Measurements from ENCODE around the gene SOX1. TPM values are rescaled to one million over a fixed set of nuclear protein-coding genes. Genes with fewer than 3 reads are reported as not detected.

SOX1 gene
- total RNA-seq, 1 donor from 2014 or later: 3.3 TPM

DNA sequence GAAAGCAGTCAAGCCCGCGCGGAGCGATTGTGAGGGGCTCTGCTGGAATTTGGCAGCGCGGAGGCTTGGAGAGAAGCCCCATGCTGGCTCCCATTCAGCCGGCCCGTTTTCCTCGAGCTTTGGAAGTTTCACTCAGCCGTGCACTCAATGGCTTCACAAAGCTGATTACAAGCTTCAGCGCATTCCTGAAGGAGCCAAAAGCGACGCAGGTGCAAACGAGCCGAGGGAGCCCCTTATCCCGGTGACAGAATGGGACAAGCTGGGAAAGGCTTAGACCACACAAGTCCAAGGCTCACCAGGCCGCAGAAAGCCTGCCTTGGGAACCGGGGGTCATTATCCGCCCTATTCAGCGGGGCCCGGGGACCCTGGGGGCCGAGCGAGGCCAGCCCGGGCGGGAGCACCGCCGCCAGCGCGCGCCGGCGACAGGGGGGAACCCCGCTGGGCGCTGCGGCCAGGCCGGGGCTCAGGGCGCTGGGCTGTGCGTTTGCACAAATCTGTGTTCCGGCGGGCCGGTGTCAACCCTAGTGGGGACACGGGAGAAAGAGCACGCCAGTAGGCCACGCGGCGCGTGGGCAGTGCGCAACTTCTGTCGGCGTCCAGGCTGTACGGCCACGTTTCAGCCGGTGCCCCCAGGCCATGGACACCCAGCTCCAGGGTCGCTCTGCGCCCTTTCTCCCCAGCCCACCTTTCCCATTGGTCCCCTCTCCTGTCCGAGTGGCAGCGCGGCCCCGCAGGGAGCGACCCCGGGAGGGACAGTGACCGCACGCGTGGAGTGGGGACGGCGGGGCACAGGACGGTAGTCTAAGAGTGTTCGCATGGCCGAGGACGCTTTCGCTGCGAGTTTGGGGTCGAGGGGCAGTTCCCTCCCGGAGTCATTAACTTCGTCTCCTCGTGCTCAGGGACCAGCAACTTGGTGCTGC, 37.3 kb downstream of the SOX1 start:
- Histone ChIP-seq H3K9me3 (ENCODE audit: low read depth) (no peaks in the 10 kb centered on the region), H3K27me3 (peaks cover 58% of the 10 kb centered on the region), H3K4me2 (peak overlapping the region; percentile 95), H3F3A (ENCODE audit: low read depth) (peaks cover 54% of the 10 kb centered on the region), H3K27ac (peak overlapping the region; percentile 100), H3K36me3 (no peaks in the 10 kb centered on the region), H3K9ac (no peak overlapping the region), H3K4me1 (peaks cover 65% of the 10 kb centered on the region), H3K79me2 (ENCODE audit: low read depth) (no peaks in the 10 kb centered on the region), H3K4me3 (peak overlapping the region; percentile 55), H2AFZ (replicated peaks) (no peak overlapping the region), H4K20me1 (ENCODE audit: low read depth) (no peaks in the 10 kb centered on the region)
- peaks cover 16% of the 10 kb centered on the region for H3K27me3 Mint-ChIP-seq (ENCODE audit: insufficient read depth, low read depth)
- H3K4me3 Mint-ChIP-seq: peak overlapping the region; percentile 88
- peak; percentile 99 for DNase-seq (ENCODE audit: low spot score)
- H3K4me1 Mint-ChIP-seq: peaks cover 70% of the 10 kb centered on the region
- peaks cover 3% of the 10 kb centered on the region for H3K9me3 Mint-ChIP-seq
- peak overlapping the region; percentile 98 for H3K27ac Mint-ChIP-seq
- TF ChIP-seq EZH2phosphoT487 (IDR thresholded peaks at IDR 0.05) (peak; percentile 34), EZH2 (IDR thresholded peaks at IDR 0.05) (peak; percentile 34)
- TF ChIP-seq, protein P1, sequence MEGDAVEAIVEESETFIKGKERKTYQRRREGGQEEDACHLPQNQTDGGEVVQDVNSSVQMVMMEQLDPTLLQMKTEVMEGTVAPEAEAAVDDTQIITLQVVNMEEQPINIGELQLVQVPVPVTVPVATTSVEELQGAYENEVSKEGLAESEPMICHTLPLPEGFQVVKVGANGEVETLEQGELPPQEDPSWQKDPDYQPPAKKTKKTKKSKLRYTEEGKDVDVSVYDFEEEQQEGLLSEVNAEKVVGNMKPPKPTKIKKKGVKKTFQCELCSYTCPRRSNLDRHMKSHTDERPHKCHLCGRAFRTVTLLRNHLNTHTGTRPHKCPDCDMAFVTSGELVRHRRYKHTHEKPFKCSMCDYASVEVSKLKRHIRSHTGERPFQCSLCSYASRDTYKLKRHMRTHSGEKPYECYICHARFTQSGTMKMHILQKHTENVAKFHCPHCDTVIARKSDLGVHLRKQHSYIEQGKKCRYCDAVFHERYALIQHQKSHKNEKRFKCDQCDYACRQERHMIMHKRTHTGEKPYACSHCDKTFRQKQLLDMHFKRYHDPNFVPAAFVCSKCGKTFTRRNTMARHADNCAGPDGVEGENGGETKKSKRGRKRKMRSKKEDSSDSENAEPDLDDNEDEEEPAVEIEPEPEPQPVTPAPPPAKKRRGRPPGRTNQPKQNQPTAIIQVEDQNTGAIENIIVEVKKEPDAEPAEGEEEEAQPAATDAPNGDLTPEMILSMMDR (IDR thresholded peaks at IDR 0.05): no peak
- H3K36me3 Mint-ChIP-seq: peaks cover 3% of the 10 kb centered on the region

DNA sequence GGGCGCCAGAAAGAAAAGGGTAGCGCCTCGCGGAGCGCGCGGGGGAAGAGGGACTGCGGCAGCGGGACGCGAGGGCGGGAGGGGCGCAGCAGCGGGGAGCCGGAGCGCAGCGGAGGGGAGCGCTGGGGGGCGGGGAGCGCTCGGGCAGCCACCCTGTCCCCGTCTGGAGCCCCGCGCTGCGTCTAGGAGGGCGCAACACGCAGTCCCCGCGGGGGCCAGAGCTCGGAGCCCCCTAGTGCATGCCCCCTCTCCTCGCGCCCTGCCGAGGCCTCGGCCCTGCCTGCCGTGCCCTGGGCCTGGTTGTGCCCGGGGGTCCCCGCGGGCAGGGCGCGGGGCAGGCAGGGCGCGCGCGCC, 37.9 kb downstream of the SOX1 start:
- peaks cover 71% of the 10 kb centered on the region for H3K4me1 ChIP-seq
- Mint-ChIP-seq H3K9me3 (peaks cover 3% of the 10 kb centered on the region), H3K4me3 (peak overlapping the region; percentile 88), H3K4me1 (peaks cover 71% of the 10 kb centered on the region), H3K36me3 (peaks cover 3% of the 10 kb centered on the region), H3K27me3 (ENCODE audit: insufficient read depth, low read depth) (peaks cover 11% of the 10 kb centered on the region), H3K27ac (peak overlapping the region; percentile 98)
- peak overlapping the region; percentile 55 for H3K4me3 ChIP-seq
- peak overlapping the region; percentile 90 for H3K27ac ChIP-seq
- no peaks in the 10 kb centered on the region for H3K9me3 ChIP-seq (ENCODE audit: low read depth)
- no peaks in the 10 kb centered on the region for H3K36me3 ChIP-seq
- no peaks in the 10 kb centered on the region for H3K79me2 ChIP-seq (ENCODE audit: low read depth)
- H4K20me1 ChIP-seq (ENCODE audit: low read depth): no peaks in the 10 kb centered on the region
- H3K27me3 ChIP-seq: peaks cover 55% of the 10 kb centered on the region
- peak overlapping the region; percentile 95 for H3K4me2 ChIP-seq
- no peak overlapping the region for H3K9ac ChIP-seq
- H2AFZ ChIP-seq (replicated peaks): no peak overlapping the region
- TF ChIP-seq EZH2 (IDR thresholded peaks at IDR 0.05) (no peak), EZH2phosphoT487 (IDR thresholded peaks at IDR 0.05) (no peak)
- TF ChIP-seq, protein P1 (IDR thresholded peaks at IDR 0.05): no peak
- DNase-seq (ENCODE audit: low spot score): no peak
- peaks cover 54% of the 10 kb centered on the region for H3F3A ChIP-seq (ENCODE audit: low read depth)

DNA sequence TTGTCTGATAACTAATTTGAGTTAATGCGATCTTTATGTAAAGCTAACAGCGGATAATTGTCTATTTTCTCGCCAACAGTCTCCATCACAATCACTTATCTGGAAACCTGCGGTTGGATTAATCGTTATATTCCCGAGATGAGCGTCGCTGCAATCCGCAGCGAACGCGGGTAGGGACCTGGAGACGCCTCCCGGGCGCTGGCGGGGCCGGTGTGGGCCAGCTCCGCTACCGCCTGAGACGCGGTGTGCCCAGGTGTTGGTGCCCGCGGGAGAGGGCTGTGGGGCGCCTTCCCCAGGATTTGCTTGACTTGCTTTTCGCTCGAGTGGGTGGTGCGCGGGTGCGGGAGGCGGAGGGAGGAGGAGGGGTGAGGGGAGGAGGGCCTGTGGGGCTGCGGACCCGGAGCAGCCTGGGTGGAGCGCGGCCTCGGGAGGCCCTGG, 38.3 kb downstream of the SOX1 start:
- Histone ChIP-seq H3K9ac (no peak overlapping the region), H3K4me3 (peak overlapping the region; percentile 55)

More for the DNA sequence above, 38.3 kb downstream of the SOX1 start:
- Mint-ChIP-seq H3K36me3 (peaks cover 3% of the 10 kb centered on the region), H3K27me3 (ENCODE audit: insufficient read depth, low read depth) (peaks cover 11% of the 10 kb centered on the region), H3K4me1 (peaks cover 68% of the 10 kb centered on the region), H3K4me3 (peak overlapping the region; percentile 86), H3K9me3 (peaks cover 3% of the 10 kb centered on the region), H3K27ac (peak overlapping the region; percentile 95)
- Histone ChIP-seq H3K27me3 (peaks cover 58% of the 10 kb centered on the region), H2AFZ (replicated peaks) (no peak overlapping the region), H3K79me2 (ENCODE audit: low read depth) (no peaks in the 10 kb centered on the region), H4K20me1 (ENCODE audit: low read depth) (no peaks in the 10 kb centered on the region), H3F3A (ENCODE audit: low read depth) (peaks cover 54% of the 10 kb centered on the region), H3K4me2 (peak overlapping the region; percentile 95), H3K27ac (no peak overlapping the region), H3K9me3 (ENCODE audit: low read depth) (no peaks in the 10 kb centered on the region), H3K36me3 (no peaks in the 10 kb centered on the region), H3K4me1 (peaks cover 71% of the 10 kb centered on the region)
- TF ChIP-seq EZH2 (IDR thresholded peaks at IDR 0.05) (no peak), EZH2phosphoT487 (IDR thresholded peaks at IDR 0.05) (no peak)
- TF ChIP-seq, protein P1 (IDR thresholded peaks at IDR 0.05): no peak
- peak; percentile 68 for DNase-seq (ENCODE audit: low spot score)
